OCI-LY1 (cell line): Measurements from ENCODE around the gene OMD.

Source experiments
- H2AFZ ChIP-seq: fragments of 200-600 bp; sonication (generic), shearing (Covaris generic); 2 replicates; pipeline ENCODE4 v1.6.0; 2014; ENCODE audit warnings: antibody characterized with exemption, mild to moderate bottlenecking, low read length
- H3F3A ChIP-seq: fragments of 200-600 bp; sonication (generic), shearing (Covaris generic); 2 replicates; pipeline ENCODE4 v1.6.0; 2014; ENCODE audit warnings: mild to moderate bottlenecking, antibody characterized with exemption, low read length, moderate library complexity; ENCODE audit not compliant: insufficient read depth
- H3K27ac ChIP-seq: fragments of 200-600 bp; sonication (generic); 2 replicates; pipeline ENCODE4 v1.5.1; 2014; ENCODE audit warnings: low read length, mixed run types, mild to moderate bottlenecking, low read depth; ENCODE audit not compliant: poor library complexity, severe bottlenecking
- H3K27me3 ChIP-seq: fragments of 200-600 bp; sonication (generic); 2 replicates; pipeline ENCODE4 v1.6.0; 2014; ENCODE audit warnings: antibody characterized with exemption, mild to moderate bottlenecking, low read length, moderate library complexity; ENCODE audit not compliant: insufficient read depth
- H3K36me3 ChIP-seq: fragments of 200-600 bp; sonication (generic); 2 replicates; pipeline ENCODE4 v1.6.1; 2014; ENCODE audit warnings: mild to moderate bottlenecking, antibody characterized with exemption, low read length, moderate library complexity, mixed read lengths; ENCODE audit not compliant: insufficient read depth
- H3K4me1 ChIP-seq: fragments of 200-600 bp; sonication (generic); 2 replicates; pipeline ENCODE4 v1.5.1; 2014; ENCODE audit warnings: mild to moderate bottlenecking, low read length, moderate library complexity; ENCODE audit not compliant: insufficient read depth, severe bottlenecking
- H3K4me2 ChIP-seq: fragments of 200-600 bp; sonication (generic), shearing (Covaris generic); 2 replicates; pipeline ENCODE4 v1.6.1; 2014; ENCODE audit warnings: low read length
- H3K4me3 ChIP-seq: fragments of 200-600 bp; sonication (generic); 2 replicates; pipeline ENCODE4 v1.5.1; 2014; ENCODE audit warnings: low read length, low read depth, mild to moderate bottlenecking, mixed read lengths; ENCODE audit not compliant: poor library complexity, severe bottlenecking
- H3K79me2 ChIP-seq: fragments of 200-600 bp; shearing (Covaris generic); 2 replicates; pipeline ENCODE4 v1.6.1; 2016; ENCODE audit warnings: mixed run types, low read length, mixed read lengths; ENCODE audit not compliant: insufficient read depth
- H3K9ac ChIP-seq: fragments of 200-600 bp; sonication (generic), shearing (Covaris generic); 2 replicates; pipeline ENCODE4 v1.6.1; 2014; ENCODE audit warnings: mild to moderate bottlenecking, low read length, mixed read lengths
- H3K9me2 ChIP-seq: fragments of 200-600 bp; sonication (generic), shearing (Covaris generic); 2 replicates; pipeline ENCODE4 v1.6.1; 2014; ENCODE audit warnings: low read depth, mild to moderate bottlenecking, low read length, mixed read lengths
- H3K9me3 ChIP-seq: fragments of 200-600 bp; shearing (Covaris generic); 2 replicates; pipeline ENCODE4 v1.6.1; 2014; ENCODE audit warnings: low read length, mixed read lengths
- H4K20me1 ChIP-seq: fragments of 200-600 bp; sonication (generic), shearing (Covaris generic); 2 replicates; pipeline ENCODE4 v1.6.0; 2016; ENCODE audit warnings: mild to moderate bottlenecking, low read length; ENCODE audit not compliant: insufficient read depth
- EZH2 ChIP-seq: fragments of 200-600 bp; sonication (generic), shearing (Covaris generic); IDR thresholded peaks from 2 replicates; pipeline ENCODE4 v1.8.0; 2017; ENCODE audit warnings: borderline replicate concordance, mixed run types, mild to moderate bottlenecking, antibody characterized with exemption, low read length, moderate library complexity, mixed read lengths
- TF ChIP-seq, protein P1 (sequence below): fragments of 200-600 bp; sonication (generic), shearing (Covaris generic); IDR thresholded peaks from 2 replicates; pipeline ENCODE4 v1.5.1; 2017; ENCODE audit warnings: mild to moderate bottlenecking, antibody characterized with exemption, low read length, moderate library complexity, mixed read lengths

OMD gene

DNA sequence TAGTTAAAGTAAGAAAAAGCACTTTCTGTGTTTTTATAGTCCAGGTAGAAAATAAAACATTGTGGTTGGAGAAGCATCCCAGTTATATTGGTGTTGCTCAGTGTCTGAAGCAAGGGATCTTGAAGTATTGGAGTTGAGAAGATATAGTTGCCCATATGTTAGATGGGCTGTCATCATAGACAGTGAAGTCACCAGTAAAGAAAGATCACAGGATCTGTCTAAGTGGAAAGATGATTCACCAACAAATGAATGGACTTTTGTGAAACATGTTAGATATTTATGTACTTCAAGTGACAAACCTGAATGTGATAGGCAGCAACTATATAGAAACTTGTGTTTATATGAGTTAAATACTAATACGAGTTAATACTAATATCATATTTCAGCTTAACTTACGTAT is 31.6 kb downstream of the OMD start:
- no peak overlapping the region for H3K27ac ChIP-seq

DNA sequence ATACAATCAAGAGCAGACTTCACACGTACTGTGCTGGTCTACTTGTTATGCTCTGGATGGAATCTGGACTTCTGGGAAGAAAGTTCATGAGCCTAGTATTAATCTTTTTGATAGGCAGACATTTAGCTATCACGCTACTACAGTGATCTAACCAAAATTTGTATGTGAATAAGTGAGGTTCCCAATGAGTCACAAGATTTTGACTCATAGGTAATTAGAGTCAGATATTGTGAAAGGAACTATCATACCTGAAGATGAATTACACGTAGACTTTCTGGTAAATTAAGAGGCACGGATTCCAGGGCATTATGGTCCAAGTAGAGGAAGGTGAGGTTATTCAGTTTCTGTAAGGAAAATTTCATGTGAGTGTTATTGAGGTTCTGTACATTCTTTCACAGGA is 38.3 kb downstream of the OMD start:
- Histone ChIP-seq H2AFZ (no peak overlapping the region), H3K4me2 (no peak overlapping the region), H3K9me2 (no peaks in the 10 kb centered on the region), H3K27ac (no peak overlapping the region), H3K79me2 (no peaks in the 10 kb centered on the region), H3K27me3 (no peaks in the 10 kb centered on the region), H3K4me3 (no peak overlapping the region), H3K9ac (no peak overlapping the region), H3F3A (no peaks in the 10 kb centered on the region), H3K36me3 (0 out of 2 replicates have a peak, but pooled peaks cover 5% of the 10 kb centered on the region), H4K20me1 (no peaks in the 10 kb centered on the region), H3K9me3 (no peaks in the 10 kb centered on the region), H3K4me1 (no peaks in the 10 kb centered on the region)
- TF ChIP-seq EZH2 = no peak

More for the DNA sequence above, 31.6 kb downstream of the OMD start:
- Histone ChIP-seq H3K79me2 (no peaks in the 10 kb centered on the region), H4K20me1 (no peaks in the 10 kb centered on the region), H3K4me1 (no peaks in the 10 kb centered on the region), H3K36me3 (peaks cover 3% of the 10 kb centered on the region; the same call in 1 of the 2 replicates), H2AFZ (no peak overlapping the region), H3K27me3 (no peaks in the 10 kb centered on the region), H3K4me3 (no peak overlapping the region), H3K9ac (no peak overlapping the region), H3K4me2 (no peak overlapping the region), H3K9me3 (peaks cover 5% of the 10 kb centered on the region; the same call in 1 of the 2 replicates), H3K9me2 (no peaks in the 10 kb centered on the region), H3F3A (no peaks in the 10 kb centered on the region)
- TF ChIP-seq, protein P1, sequence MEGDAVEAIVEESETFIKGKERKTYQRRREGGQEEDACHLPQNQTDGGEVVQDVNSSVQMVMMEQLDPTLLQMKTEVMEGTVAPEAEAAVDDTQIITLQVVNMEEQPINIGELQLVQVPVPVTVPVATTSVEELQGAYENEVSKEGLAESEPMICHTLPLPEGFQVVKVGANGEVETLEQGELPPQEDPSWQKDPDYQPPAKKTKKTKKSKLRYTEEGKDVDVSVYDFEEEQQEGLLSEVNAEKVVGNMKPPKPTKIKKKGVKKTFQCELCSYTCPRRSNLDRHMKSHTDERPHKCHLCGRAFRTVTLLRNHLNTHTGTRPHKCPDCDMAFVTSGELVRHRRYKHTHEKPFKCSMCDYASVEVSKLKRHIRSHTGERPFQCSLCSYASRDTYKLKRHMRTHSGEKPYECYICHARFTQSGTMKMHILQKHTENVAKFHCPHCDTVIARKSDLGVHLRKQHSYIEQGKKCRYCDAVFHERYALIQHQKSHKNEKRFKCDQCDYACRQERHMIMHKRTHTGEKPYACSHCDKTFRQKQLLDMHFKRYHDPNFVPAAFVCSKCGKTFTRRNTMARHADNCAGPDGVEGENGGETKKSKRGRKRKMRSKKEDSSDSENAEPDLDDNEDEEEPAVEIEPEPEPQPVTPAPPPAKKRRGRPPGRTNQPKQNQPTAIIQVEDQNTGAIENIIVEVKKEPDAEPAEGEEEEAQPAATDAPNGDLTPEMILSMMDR = no peak
- TF ChIP-seq EZH2 = no peak

- no peak overlapping the region for H3K4me2 ChIP-seq
- TF ChIP-seq, protein P1 = no peak
- TF ChIP-seq EZH2 = no peak
- H3F3A ChIP-seq = no peaks in the 10 kb centered on the region
- no peaks in the 10 kb centered on the region for H3K27me3 ChIP-seq
- no peaks in the 10 kb centered on the region for H3K4me1 ChIP-seq
- H3K9me2 ChIP-seq = no peaks in the 10 kb centered on the region
- H3K36me3 ChIP-seq = 0 out of 2 replicates have a peak, but pooled peaks cover 10% of the 10 kb centered on the region
- no peaks in the 10 kb centered on the region for H3K79me2 ChIP-seq
- no peaks in the 10 kb centered on the region for H3K9me3 ChIP-seq
- H3K9ac ChIP-seq = no peak overlapping the region
- no peak overlapping the region for H3K4me3 ChIP-seq
- H2AFZ ChIP-seq = no peak overlapping the region
- H4K20me1 ChIP-seq = no peaks in the 10 kb centered on the region
- no peak overlapping the region for H3K27ac ChIP-seq
Observed at GRCh38 chr9:92385477-92385876, 38.8 kb downstream of the OMD start.

DNA sequence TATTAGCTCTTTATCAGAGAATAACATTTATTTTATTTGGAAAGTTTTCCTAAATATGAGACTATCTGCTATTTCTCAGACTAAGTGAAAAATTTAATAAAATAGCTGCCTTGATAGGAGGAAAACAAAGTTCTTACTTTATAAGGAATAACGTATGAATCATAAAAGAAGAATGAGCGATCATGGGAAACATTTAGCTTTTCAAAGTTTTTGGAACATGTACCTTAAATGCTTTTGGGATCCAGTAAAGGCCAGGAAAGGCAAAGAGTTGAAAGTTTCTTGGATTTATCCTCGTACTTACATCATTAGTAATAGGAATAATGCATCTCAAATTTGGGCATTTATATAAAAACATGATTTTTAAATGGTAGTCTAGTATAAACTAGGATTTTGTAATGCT is 39.3 kb downstream of the OMD start:
- Histone ChIP-seq H3K9me2 (no peaks in the 10 kb centered on the region), H3K36me3 (0 out of 2 replicates have a peak, but pooled peaks cover 10% of the 10 kb centered on the region), H3K79me2 (no peaks in the 10 kb centered on the region), H3K4me1 (no peaks in the 10 kb centered on the region), H3K27me3 (no peaks in the 10 kb centered on the region), H3K4me3 (no peak overlapping the region), H3K9ac (no peak overlapping the region), H3K4me2 (no peak overlapping the region), H2AFZ (no peak overlapping the region), H3K27ac (no peak overlapping the region), H3F3A (no peaks in the 10 kb centered on the region), H3K9me3 (no peaks in the 10 kb centered on the region), H4K20me1 (no peaks in the 10 kb centered on the region)
- TF ChIP-seq, protein P1 = no peak
- TF ChIP-seq EZH2 = no peak
